ENCODE measurements around the gene TIMM44. TPM values are rescaled to one million over a fixed set of nuclear protein-coding genes. Genes with fewer than 3 reads are reported as not detected.

The TIMM44 gene
- polyA plus RNA-seq, 3 donors = 34.3 to 38.2 (median 38.1) TPM

- no peak for DNase-seq (ENCODE audit: low read depth in 3 of 3, low spot score in 2 of 3)
Measured at GRCh38 chr19:7883105-7883504, 60.4 kb downstream of the TIMM44 start.

GRCh38 chr19:7881910-7882309 lies 61.6 kb downstream of the TIMM44 start:
- DNase-seq (ENCODE audit: low read depth in 3 of 3, low spot score in 2 of 3) = no peak

- no peak for DNase-seq (ENCODE audit: low read depth in 3 of 3, low spot score in 2 of 3)
Measured at GRCh38 chr19:7879836-7880235, 63.6 kb downstream of the TIMM44 start.

GRCh38 chr19:7879111-7879807 lies 64.2 kb downstream of the TIMM44 start:
- DNase-seq (ENCODE audit: low read depth in 3 of 3, low spot score in 2 of 3) = no peak

GRCh38 chr19:7877249-7877836 lies 66.1 kb downstream of the TIMM44 start:
- no peak for DNase-seq (ENCODE audit: low read depth in 3 of 3, low spot score in 2 of 3)

Other genes with a start within 250 kb of the TIMM44 start
- gene FCER2, start 241.5 kb downstream of the TIMM44 start, polyA plus RNA-seq (ENCODE audit: insufficient read length in 3 of 3) = under 1 TPM in 1 of 3 donors, not detected in 2; 0.22 TPM
- not detected for gene CLEC4G, start 211.6 kb downstream of the TIMM44 start, polyA plus RNA-seq (ENCODE audit: insufficient read length in 3 of 3)
- gene CD209, start 196.1 kb downstream of the TIMM44 start, polyA plus RNA-seq (ENCODE audit: insufficient read length in 3 of 3) = 1 to 10 TPM in 2 of 3 donors, under 1 TPM in 1; 0.94 to 1.4 (median 1.3) TPM
- gene CLEC4M, start 180.4 kb downstream of the TIMM44 start, polyA plus RNA-seq (ENCODE audit: insufficient read length in 3 of 3) = 1 to 10 TPM; 2.0 to 4.2 (median 2.1) TPM
- 10 to 100 TPM; 14.1 to 17.9 (median 15.5) TPM for gene EVI5L, start 113.4 kb downstream of the TIMM44 start, polyA plus RNA-seq (ENCODE audit: insufficient read length in 3 of 3)
- gene PRR36, start 69.3 kb downstream of the TIMM44 start, polyA plus RNA-seq (ENCODE audit: insufficient read length in 3 of 3) = 1 to 10 TPM; 4.2 to 4.5 (median 4.3) TPM
- gene LRRC8E, start 55.2 kb downstream of the TIMM44 start, polyA plus RNA-seq (ENCODE audit: insufficient read length in 3 of 3) = 1 to 10 TPM; 1.9 to 2.4 (median 2.3) TPM
- 10 to 100 TPM; 21.5 to 27.5 (median 27.0) TPM for gene MAP2K7, start 39.8 kb downstream of the TIMM44 start, polyA plus RNA-seq (ENCODE audit: insufficient read length in 3 of 3)
- under 1 TPM; 0.12 to 0.45 (median 0.32) TPM for gene TGFBR3L, start 28.8 kb downstream of the TIMM44 start, polyA plus RNA-seq (ENCODE audit: insufficient read length in 3 of 3)
- 10 to 100 TPM; 11.3 to 13.3 (median 12.4) TPM for gene SNAPC2, start 23.3 kb downstream of the TIMM44 start, polyA plus RNA-seq (ENCODE audit: insufficient read length in 3 of 3)
- 10 to 100 TPM in 2 of 3 donors, 1 to 10 TPM in 1; 10.0 to 16.1 (median 11.5) TPM for gene CTXN1, start 17.5 kb downstream of the TIMM44 start, polyA plus RNA-seq (ENCODE audit: insufficient read length in 3 of 3)
- 10 to 100 TPM; 75.1 to 92.8 (median 81.6) TPM for gene ELAVL1, start 62.0 kb upstream of the TIMM44 start, polyA plus RNA-seq (ENCODE audit: insufficient read length in 3 of 3)
- gene CCL25, start 109.1 kb upstream of the TIMM44 start, polyA plus RNA-seq (ENCODE audit: insufficient read length in 3 of 3) = under 1 TPM in 2 of 3 donors, not detected in 1; 0.22 to 0.24 TPM
- 10 to 100 TPM; 29.8 to 33.9 (median 31.6) TPM for gene FBN3, start 205.9 kb upstream of the TIMM44 start, polyA plus RNA-seq (ENCODE audit: insufficient read length in 3 of 3)